Mesothelial cell of epicardium (in vitro differentiated cells): Measurements from ENCODE around the gene UBE2E2. TPM values are rescaled to one million over a fixed set of nuclear protein-coding genes. Genes with fewer than 3 reads are reported as not detected.

ENCODE experiments used
- DNase-seq, 2 experiments: peaks; one replicate each; pipeline ENCODE4 v3.0.0; 2021; ENCODE audit warnings: low spot score in 2 of 2; ENCODE audit not compliant: unreplicated experiment in 2 of 2
- H3K27ac Mint-ChIP-seq: 2 replicates; pipeline ENCODE4 v1.8.0; 2021; ENCODE audit warnings: mixed read lengths
- H3K27me3 Mint-ChIP-seq: 2 replicates; pipeline ENCODE4 v1.8.0; 2021; ENCODE audit warnings: low read depth, mixed read lengths
- H3K36me3 Mint-ChIP-seq: 2 replicates; pipeline ENCODE4 v1.8.0; 2021; ENCODE audit warnings: mixed read lengths
- H3K4me1 Mint-ChIP-seq: 2 replicates; pipeline ENCODE4 v1.8.0; 2021; ENCODE audit warnings: mixed read lengths
- H3K4me3 Mint-ChIP-seq: 2 replicates; pipeline ENCODE4 v1.8.0; 2021; ENCODE audit warnings: mild to moderate bottlenecking, moderate library complexity, mixed read lengths
- H3K9me3 Mint-ChIP-seq: 2 replicates; pipeline ENCODE4 v1.8.0; 2021; ENCODE audit warnings: mixed read lengths
- CTCF ChIP-seq: fragments of 200-600 bp; sonication (generic); IDR thresholded peaks from one replicate; pipeline ENCODE4 v1.5.0; 2021; ENCODE audit warnings: antibody characterized with exemption; ENCODE audit not compliant: unreplicated experiment
- total RNA-seq: library from RNA; stranded (reverse); gene quantifications from 3 replicates; pipeline ENCODE4 v1.2.1, GENCODE V29; 2021

UBE2E2 gene
- total RNA-seq, 1 donor from 2014 or later = 42.3 TPM

- DNase-seq = no peak
- peaks cover 31% of the 10 kb centered on the region for H3K9me3 Mint-ChIP-seq
- no peak overlapping the region for H3K4me3 Mint-ChIP-seq
- no peak overlapping the region for H3K27ac Mint-ChIP-seq
- H3K27me3 Mint-ChIP-seq = peaks cover 8% of the 10 kb centered on the region
- peaks cover under 1% of the 10 kb centered on the region for H3K4me1 Mint-ChIP-seq
- no peaks in the 10 kb centered on the region for H3K36me3 Mint-ChIP-seq
- TF ChIP-seq CTCF = no peak
These were observed 421.2 kb downstream of the UBE2E2 start for GRCh38 chr3:23624305-23624704.

GRCh38 chr3:23626442-23626841 is 423.3 kb downstream of the UBE2E2 start:
- Mint-ChIP-seq H3K9me3 (peaks cover 34% of the 10 kb centered on the region), H3K27ac (no peak overlapping the region), H3K4me3 (no peak overlapping the region), H3K36me3 (no peaks in the 10 kb centered on the region), H3K4me1 (peaks cover 5% of the 10 kb centered on the region), H3K27me3 (no peaks in the 10 kb centered on the region)
- TF ChIP-seq CTCF = no peak
- no peak for DNase-seq

DNA sequence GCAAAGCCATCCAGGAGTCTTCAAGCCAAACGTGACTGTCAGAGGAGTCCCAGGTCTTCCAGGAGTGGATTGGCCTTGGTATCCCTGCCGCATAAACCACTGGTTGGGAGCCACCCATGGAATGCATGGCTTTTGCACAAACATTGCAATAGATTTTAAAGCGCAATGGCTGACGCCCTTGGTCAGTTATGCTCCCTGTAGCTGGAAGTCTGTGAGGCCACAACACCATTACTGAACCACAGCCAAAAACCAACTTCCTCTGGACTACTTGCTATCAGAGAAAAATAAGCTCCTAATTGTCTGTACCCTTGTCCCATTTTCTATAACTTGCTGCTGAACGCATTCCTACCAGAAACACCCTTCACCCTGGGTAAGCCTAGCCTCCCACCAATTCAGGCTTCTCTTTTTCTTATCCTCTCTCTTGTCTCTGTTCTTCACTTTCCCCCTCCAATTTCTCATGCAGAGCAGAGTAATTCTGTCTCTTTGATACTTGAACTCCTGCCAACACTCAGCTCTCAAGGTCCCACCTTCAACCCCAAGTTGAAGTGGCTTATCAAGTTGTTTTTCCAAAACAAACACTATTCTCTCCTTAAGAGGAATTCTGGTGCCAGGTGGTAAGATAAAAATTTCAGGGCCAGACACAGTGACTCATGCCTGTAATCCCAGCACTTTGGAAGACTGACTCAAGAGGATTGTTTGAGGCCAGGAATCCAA is 426.2 kb downstream of the UBE2E2 start:
- Mint-ChIP-seq H3K4me1 (peaks cover 5% of the 10 kb centered on the region), H3K9me3 (peaks cover 14% of the 10 kb centered on the region), H3K27me3 (no peaks in the 10 kb centered on the region), H3K4me3 (no peak overlapping the region), H3K27ac (no peak overlapping the region), H3K36me3 (no peaks in the 10 kb centered on the region)
- no peak for DNase-seq
- no peak for TF ChIP-seq CTCF

DNA sequence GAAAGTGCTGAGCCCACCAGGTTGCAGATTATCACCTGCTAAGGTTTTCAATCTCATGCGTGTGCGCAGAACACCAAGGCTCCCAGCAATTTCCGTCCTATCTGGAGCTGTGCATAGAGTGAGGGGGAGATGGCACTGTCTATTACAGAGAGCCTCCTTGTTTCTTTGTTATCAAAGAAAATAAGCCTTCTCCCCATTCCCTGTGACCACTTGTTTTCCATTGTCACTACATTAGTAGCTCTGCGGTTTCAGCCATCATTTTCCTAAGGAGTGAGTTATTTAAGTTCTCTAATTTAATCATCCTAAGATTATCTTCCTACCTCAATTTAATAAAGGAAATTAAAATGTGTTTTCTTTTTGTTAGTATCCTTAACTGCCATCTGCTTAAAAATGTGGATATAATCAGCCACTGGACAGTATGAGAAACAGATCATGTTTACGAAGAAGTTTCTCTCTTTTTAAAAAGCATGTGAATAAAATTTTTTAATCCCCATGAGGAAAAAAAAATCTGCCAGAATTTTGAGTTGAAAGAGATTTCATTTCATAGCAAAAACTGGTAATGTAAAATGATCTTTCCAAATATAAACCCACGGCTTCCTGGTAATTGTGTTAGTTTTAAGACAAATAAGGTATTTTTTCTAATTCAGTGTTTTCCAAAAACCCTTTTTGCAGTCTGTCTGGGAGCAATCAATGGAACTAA is 430.3 kb downstream of the UBE2E2 start:
- no peak overlapping the region for H3K4me3 Mint-ChIP-seq
- peaks cover 5% of the 10 kb centered on the region for H3K36me3 Mint-ChIP-seq
- no peak for DNase-seq
- no peak overlapping the region for H3K27ac Mint-ChIP-seq
- peaks cover 15% of the 10 kb centered on the region for H3K9me3 Mint-ChIP-seq
- H3K27me3 Mint-ChIP-seq = no peaks in the 10 kb centered on the region
- no peak for TF ChIP-seq CTCF
- peaks cover 5% of the 10 kb centered on the region for H3K4me1 Mint-ChIP-seq

DNA sequence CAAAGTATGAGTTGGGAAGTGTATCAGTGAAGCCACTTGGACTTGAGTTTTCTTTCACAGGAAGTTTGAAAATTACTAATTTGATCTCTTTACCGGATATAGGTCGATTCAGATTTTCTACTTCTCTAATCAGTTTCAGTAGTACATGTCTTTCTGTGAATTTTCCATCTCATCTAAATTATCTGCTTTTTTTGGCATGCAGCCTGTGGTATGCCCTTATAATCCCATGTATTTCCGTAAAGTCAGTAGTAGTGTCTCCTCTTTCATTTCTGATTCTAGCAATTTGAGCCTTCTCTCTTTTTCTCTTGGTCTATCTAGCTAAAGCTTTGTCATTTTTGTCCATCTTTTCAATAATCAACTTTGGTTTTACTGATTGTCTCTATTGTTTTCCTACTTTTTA is 434.2 kb downstream of the UBE2E2 start:
- Mint-ChIP-seq H3K4me3 (no peak overlapping the region), H3K4me1 (peaks cover 6% of the 10 kb centered on the region), H3K27ac (no peak overlapping the region), H3K9me3 (peaks cover 11% of the 10 kb centered on the region), H3K27me3 (no peaks in the 10 kb centered on the region), H3K36me3 (peaks cover 5% of the 10 kb centered on the region)
- TF ChIP-seq CTCF = no peak
- DNase-seq = no peak
